AG09319 (cell line): ENCODE results near the gene CCDC51.

Experiments used
- DNase-seq: peaks from one replicate; pipeline ENCODE4 v3.0.0-alpha.2; 2010; ENCODE audit warnings: low read depth; ENCODE audit errors: extremely low read depth
- CTCF ChIP-seq: IDR thresholded peaks from 2 replicates; pipeline ENCODE4 v1.5.1; 2011; ENCODE audit warnings: low read depth, mild to moderate bottlenecking, inconsistent platforms, low read length, moderate library complexity

Gene CCDC51

GRCh38 chr3:48423241-48423882 lies 16.6 kb downstream of the CCDC51 start:
- no peak for DNase-seq
- TF ChIP-seq CTCF: no peak

DNA sequence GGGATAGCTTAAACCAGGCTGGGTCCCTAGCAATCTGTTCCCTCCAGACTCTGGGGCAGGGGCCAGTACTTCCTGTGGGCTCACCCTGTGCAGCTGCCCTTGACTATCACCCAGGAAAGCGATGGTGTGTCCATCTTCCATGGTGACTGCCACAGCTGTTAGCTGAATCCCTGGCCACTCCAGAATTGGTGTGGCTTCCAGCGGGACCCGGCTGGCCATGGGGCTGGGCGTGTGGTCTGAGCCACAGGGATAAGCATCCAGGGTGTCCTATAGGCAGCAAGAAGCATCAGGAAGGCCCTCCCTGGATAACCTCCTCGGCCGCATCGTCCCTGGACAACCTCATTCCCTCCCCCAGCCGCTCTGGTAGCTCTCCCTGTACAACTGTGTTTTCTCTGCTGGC lies 17.2 kb downstream of the CCDC51 start:
- no peak for DNase-seq
- no peak for TF ChIP-seq CTCF

DNA sequence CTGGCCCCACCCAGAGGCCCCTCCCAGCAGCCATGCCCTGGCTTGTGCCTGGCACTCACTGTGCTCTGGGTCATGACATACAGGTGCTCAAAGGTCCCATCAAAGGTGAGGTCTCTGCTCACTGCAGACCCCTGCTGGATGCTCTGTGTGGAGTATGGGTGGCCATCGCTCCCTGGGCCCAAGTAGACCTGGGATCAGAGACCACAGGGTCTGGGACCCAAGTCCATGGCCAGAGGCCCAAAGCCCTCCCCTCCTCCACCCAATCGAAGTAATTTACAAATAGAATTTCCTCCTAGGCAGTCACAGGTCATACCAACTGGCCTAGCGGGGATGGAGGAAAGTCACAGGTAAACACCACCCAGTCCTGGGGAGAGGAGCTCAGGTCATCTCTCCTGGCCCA lies 17.6 kb downstream of the CCDC51 start:
- DNase-seq: no peak
- no peak for TF ChIP-seq CTCF

- TF ChIP-seq CTCF: no peak
- no peak for DNase-seq
Observed at GRCh38 chr3:48420561-48420960, 19.4 kb downstream of the CCDC51 start.

DNA sequence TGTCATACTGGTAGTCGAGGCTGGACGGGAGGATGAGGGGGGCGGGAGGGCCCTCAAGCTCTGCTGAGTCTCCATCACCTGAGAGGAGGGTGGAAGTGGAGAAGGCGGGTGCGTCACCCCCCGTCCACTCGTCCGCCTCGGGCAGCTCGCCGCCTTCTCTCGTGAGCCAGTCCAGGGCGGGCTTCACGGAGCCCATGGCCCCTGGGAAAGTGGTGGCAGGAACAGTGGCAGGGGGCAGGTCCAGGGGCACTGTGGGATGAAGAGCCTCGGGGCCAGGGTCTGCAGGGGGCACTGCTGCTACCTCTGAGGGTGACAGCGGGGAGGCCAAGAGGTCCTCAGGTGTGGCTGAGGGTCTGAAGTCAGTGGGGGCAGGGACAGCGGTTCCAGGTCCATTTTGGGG lies 20.3 kb downstream of the CCDC51 start:
- no peak for DNase-seq
- no peak for TF ChIP-seq CTCF

DNA sequence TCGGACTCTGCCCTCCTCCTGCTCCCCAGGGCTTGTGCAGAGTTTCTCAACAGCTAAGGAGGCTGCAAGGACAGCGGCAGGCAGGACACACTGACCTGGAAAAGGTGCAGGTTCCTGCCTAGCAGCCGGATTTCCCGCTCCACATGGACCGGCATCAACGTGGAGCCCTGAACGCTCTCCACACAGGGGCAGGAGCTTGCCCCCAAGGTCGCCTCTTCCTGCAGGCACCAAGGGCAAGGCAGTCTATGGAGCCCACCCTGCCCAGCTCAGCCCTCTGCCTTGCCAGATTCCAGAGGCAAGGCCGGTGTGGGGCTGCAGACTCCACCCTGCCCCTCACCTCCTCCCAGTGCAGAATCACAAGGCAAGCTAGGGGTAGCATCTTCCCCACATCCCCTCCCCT lies 20.8 kb downstream of the CCDC51 start:
- TF ChIP-seq CTCF: no peak
- DNase-seq: no peak

DNA sequence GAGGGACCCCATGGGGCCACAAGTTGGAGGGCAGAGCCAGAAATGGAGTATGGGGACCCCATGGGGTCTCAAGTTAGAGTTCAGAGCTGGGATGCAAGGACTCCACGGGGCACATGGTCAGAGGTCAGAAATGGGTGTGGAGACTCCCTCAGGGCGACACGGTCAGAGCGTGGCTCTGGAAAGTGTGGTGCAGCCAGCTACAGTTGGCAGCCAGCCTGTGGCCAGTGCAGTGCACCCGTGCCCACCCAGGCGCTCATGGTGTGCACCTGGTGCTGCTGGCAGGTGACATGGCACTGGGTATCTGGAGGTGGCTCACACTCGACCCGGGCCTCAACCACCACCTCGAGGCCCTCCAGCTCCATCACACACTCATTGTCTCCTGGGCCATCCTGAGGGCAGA lies 21.3 kb downstream of the CCDC51 start:
- TF ChIP-seq CTCF: no peak
- DNase-seq: no peak
